Measurements from ENCODE around the gene SLPI.

SLPI gene

DNA sequence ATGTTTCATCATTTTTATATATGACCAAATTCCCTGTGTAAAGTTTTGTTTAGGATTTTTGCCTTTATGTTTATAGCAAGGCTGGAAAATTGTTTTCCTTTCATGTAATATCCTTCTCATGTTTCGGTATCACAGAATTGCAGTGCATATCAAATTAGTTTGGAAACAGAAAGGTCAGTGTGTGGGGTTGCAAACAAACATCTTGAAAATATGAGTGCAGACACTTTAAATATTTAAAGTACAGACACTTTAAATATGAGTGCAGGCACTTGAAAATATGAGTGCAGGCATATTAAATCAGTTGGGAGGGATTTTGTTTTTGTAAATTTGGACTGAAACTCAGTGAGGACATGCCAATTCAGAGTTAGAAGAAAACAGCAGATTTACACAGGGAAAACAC lies 6.5 kb downstream of the SLPI start:
- H3K27me3 ChIP-seq (replicated peaks; ENCODE audit: control insufficient read depth, insufficient read depth, low read length): peaks cover 3% of the 10 kb centered on the region
- no peak overlapping the region for H3K4me3 ChIP-seq (replicated peaks; ENCODE audit: low read depth, low read length)
- no peaks in the 10 kb centered on the region for H3K36me3 ChIP-seq (ENCODE audit: control insufficient read depth, insufficient read depth, low read length)
- DNase-seq (ENCODE audit: extremely low read depth, insufficient read length): no peak
- no peak for TF ChIP-seq CTCF (IDR thresholded peaks at IDR 0.05; ENCODE audit: insufficient read depth, low read length, poor library complexity, severe bottlenecking)

DNA sequence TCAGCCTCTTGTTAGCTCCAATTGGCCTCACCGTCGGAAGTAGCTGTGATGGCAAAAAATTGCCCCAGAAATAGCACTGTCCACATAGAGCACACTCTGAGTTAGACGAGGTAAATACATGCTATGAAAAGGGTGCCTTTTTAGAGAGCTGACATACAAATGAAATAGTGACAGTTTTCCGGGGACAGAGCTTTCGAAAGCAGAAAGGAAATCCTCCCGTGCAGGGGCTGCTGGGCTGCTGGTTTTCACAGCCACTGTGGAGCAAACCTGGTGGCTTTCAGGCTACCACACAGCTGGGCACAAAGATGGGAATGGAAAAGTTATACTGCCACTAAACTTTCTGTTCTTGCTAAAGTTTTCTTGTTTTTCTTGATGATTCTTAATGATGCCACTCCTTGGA lies 8.3 kb downstream of the SLPI start:
- TF ChIP-seq CTCF (IDR thresholded peaks at IDR 0.05; ENCODE audit: insufficient read depth, low read length, poor library complexity, severe bottlenecking): no peak
- Histone ChIP-seq H3K36me3 (ENCODE audit: control insufficient read depth, insufficient read depth, low read length) (no peaks in the 10 kb centered on the region), H3K27me3 (replicated peaks; ENCODE audit: control insufficient read depth, insufficient read depth, low read length) (peaks cover 1% of the 10 kb centered on the region), H3K4me3 (replicated peaks; ENCODE audit: low read depth, low read length) (no peak overlapping the region)
- DNase-seq (ENCODE audit: extremely low read depth, insufficient read length): no peak

GRCh38 chr20:45238139-45238538 lies 16.2 kb downstream of the SLPI start:
- no peak for DNase-seq (ENCODE audit: extremely low read depth, insufficient read length)
- Histone ChIP-seq H3K27me3 (replicated peaks; ENCODE audit: control insufficient read depth, insufficient read depth, low read length) (no peaks in the 10 kb centered on the region), H3K36me3 (ENCODE audit: control insufficient read depth, insufficient read depth, low read length) (no peaks in the 10 kb centered on the region), H3K4me3 (replicated peaks; ENCODE audit: low read depth, low read length) (no peak overlapping the region)
- TF ChIP-seq CTCF (IDR thresholded peaks at IDR 0.05; ENCODE audit: insufficient read depth, low read length, poor library complexity, severe bottlenecking): no peak

- no peaks in the 10 kb centered on the region for H3K36me3 ChIP-seq (ENCODE audit: control insufficient read depth, insufficient read depth, low read length)
- DNase-seq (ENCODE audit: extremely low read depth, insufficient read length): no peak
- peak; percentile 66 for TF ChIP-seq CTCF (IDR thresholded peaks at IDR 0.05; ENCODE audit: insufficient read depth, low read length, poor library complexity, severe bottlenecking)
- H3K27me3 ChIP-seq (replicated peaks; ENCODE audit: control insufficient read depth, insufficient read depth, low read length): no peaks in the 10 kb centered on the region
- no peak overlapping the region for H3K4me3 ChIP-seq (replicated peaks; ENCODE audit: low read depth, low read length)
Measured at GRCh38 chr20:45235995-45236394, 18.4 kb downstream of the SLPI start.

GRCh38 chr20:45230631-45231030 lies 23.7 kb downstream of the SLPI start:
- Histone ChIP-seq H3K36me3 (ENCODE audit: control insufficient read depth, insufficient read depth, low read length) (no peaks in the 10 kb centered on the region), H3K27me3 (replicated peaks; ENCODE audit: control insufficient read depth, insufficient read depth, low read length) (no peaks in the 10 kb centered on the region), H3K4me3 (replicated peaks; ENCODE audit: low read depth, low read length) (no peak overlapping the region)
- no peak for DNase-seq (ENCODE audit: extremely low read depth, insufficient read length)
- no peak for TF ChIP-seq CTCF (IDR thresholded peaks at IDR 0.05; ENCODE audit: insufficient read depth, low read length, poor library complexity, severe bottlenecking)
